HS-5 (cell line): ENCODE measurements around the gene PTN.

Experiments
- DNase-seq: peaks from one replicate; pipeline ENCODE4 v3.0.0-alpha.2; 2012; ENCODE audit warnings: low read depth

Gene PTN

GRCh38 chr7:137343281-137343841 lies at the start of gene PTN:
TSS of gene PTN (minus strand) at chr7:137343733. CDS start at chr7:137254973, 88,760 bp downstream.
- peak; percentile 4 for DNase-seq

GRCh38 chr7:137390076-137390475 lies 46.5 kb upstream of the PTN start:
- no peak for DNase-seq

GRCh38 chr7:137388916-137389315 lies 45.4 kb upstream of the PTN start:
- no peak for DNase-seq

GRCh38 chr7:137386966-137387365 lies 43.4 kb upstream of the PTN start:
- no peak for DNase-seq

GRCh38 chr7:137381045-137381444 lies 37.5 kb upstream of the PTN start:
- no peak for DNase-seq

GRCh38 chr7:137373507-137373906 lies 30.0 kb upstream of the PTN start:
- no peak for DNase-seq

GRCh38 chr7:137371616-137372015 lies 28.1 kb upstream of the PTN start:
- no peak for DNase-seq

- no peak for DNase-seq
Observed at GRCh38 chr7:137366995-137367394, 23.5 kb upstream of the PTN start.

- no peak for DNase-seq
Observed at GRCh38 chr7:137363683-137364082, 20.1 kb upstream of the PTN start.

- DNase-seq: no peak
Observed at GRCh38 chr7:137360087-137360679, 16.6 kb upstream of the PTN start.

- DNase-seq: no peak
Observed at GRCh38 chr7:137354961-137355360, 11.4 kb upstream of the PTN start.

- DNase-seq: no peak
Observed at GRCh38 chr7:137354396-137354795, 10.9 kb upstream of the PTN start.

- DNase-seq: no peak
Observed at GRCh38 chr7:137351941-137352340, 8.4 kb upstream of the PTN start.

- no peak for DNase-seq
Observed at GRCh38 chr7:137345799-137346449, 2.4 kb upstream of the PTN start.

- no peak for DNase-seq
Observed at GRCh38 chr7:137342828-137343261, 688 bp downstream of the PTN start.

GRCh38 chr7:137342265-137342664 lies 1.3 kb downstream of the PTN start:
- no peak for DNase-seq

- DNase-seq: no peak
Observed at GRCh38 chr7:137337902-137338301, 5.6 kb downstream of the PTN start.

GRCh38 chr7:137335814-137336213 lies 7.7 kb downstream of the PTN start:
- DNase-seq: no peak

GRCh38 chr7:137331378-137331777 lies 12.2 kb downstream of the PTN start:
- DNase-seq: no peak

GRCh38 chr7:137329411-137329810 lies 14.1 kb downstream of the PTN start:
- DNase-seq: no peak

- DNase-seq: no peak
Observed at GRCh38 chr7:137328373-137329120, 15.0 kb downstream of the PTN start.

- DNase-seq: no peak
Observed at GRCh38 chr7:137325927-137326326, 17.6 kb downstream of the PTN start.
